HepG2 (cell line): ENCODE results near the gene FBXW5. TPM values are rescaled to one million over a fixed set of nuclear protein-coding genes. Genes with fewer than 3 reads are reported as not detected.
A peak's percentile ranks its signal among the peaks of the same experiment; 100 is the strongest.

ENCODE experiments used
- ATAC-seq: fragments of 200-7000 bp; cut with Tn5 transposase; 3 replicates; pipeline ENCODE4 v1.9.1; 2020; ENCODE audit warnings: mild to moderate bottlenecking, moderate library complexity
- BruUV-seq: library from RNA; stranded (reverse); fragments of 400-500 nt; replicated peaks from 2 replicates; lab custom pipeline; 2021; lab: Mats Ljungman, UMichigan
- CTCF ChIA-PET: fragments of 300-600 bp; formaldehyde crosslinking; extraction: SDS; loops from one replicate; lab custom pipeline; 2021; ENCODE audit warnings: low total read pairs, inconsistent platforms, low intra/inter-chr PET ratio; lab: Yijun Ruan, JAX
- POLR2A ChIA-PET: fragments of 350-600 bp; sonication (Branson Sonifier 250); formaldehyde crosslinking; loops from one replicate; lab custom pipeline; 2020; ENCODE audit warnings: antibody characterized with exemption, inconsistent platforms; lab: Yijun Ruan, JAX
- DNase-seq: peaks from one replicate; pipeline ENCODE4 v3.0.0-alpha.2; 2015; ENCODE audit warnings: low spot score
- FAIRE-seq: peaks from 3 replicates; lab custom pipeline; 2011; peaks lifted over from hg19 to GRCh38; lab: Jason Lieb, UNC
- H2AFZ ChIP-seq: one replicate; pipeline ENCODE4 v1.6.1; 2011; ENCODE audit warnings: low read length, inconsistent platforms
- H3K27ac ChIP-seq: fragments of 300-600 bp; 3 replicates; pipeline ENCODE4 v1.8.0; 2011; ENCODE audit warnings: mixed run types, mild to moderate bottlenecking, mixed read lengths, low read length, inconsistent platforms; ENCODE audit not compliant: insufficient read depth; ENCODE audit errors: extremely low read length
- H3K27me3 ChIP-seq, 2 experiments: fragments of 200-600 bp in 1 of 2; 2 replicates in 1 of 2; 3 replicates in 1 of 2; pipeline versions ENCODE4 v1.6.0 to v1.8.0; 2011; ENCODE audit warnings: low read length in 2 of 2, mild to moderate bottlenecking in 2 of 2, moderate library complexity in 2 of 2, inconsistent platforms in 1 of 2; ENCODE audit not compliant: insufficient read depth in 2 of 2, control insufficient read depth in 1 of 2
- H3K36me3 ChIP-seq, 2 experiments: fragments of 200-600 bp in 1 of 2; replicated peaks in 1 of 2; 2 replicates in 1 of 2; 3 replicates in 1 of 2; pipeline versions ENCODE4 v1.5.1 to v1.8.0; 2011; ENCODE audit warnings: low read length in 2 of 2, inconsistent platforms in 1 of 2; ENCODE audit not compliant: insufficient read depth in 2 of 2, control insufficient read depth in 1 of 2
- H3K4me1 ChIP-seq: 2 replicates; pipeline ENCODE4 v1.5.1; 2012; ENCODE audit warnings: low read length, inconsistent platforms; ENCODE audit not compliant: insufficient read depth
- H3K4me2 ChIP-seq: 2 replicates; pipeline ENCODE4 v1.6.0; 2011; ENCODE audit warnings: low read depth, low read length, inconsistent platforms
- H3K4me3 ChIP-seq, 3 experiments: fragments of 200-600 bp in 1 of 3; sonication (generic), shearing (Covaris generic) in 1 of 3; replicated peaks in 1 of 3; 2 replicates each; pipeline ENCODE4 v1.5.1; 2011 to 2016; ENCODE audit warnings: low read length in 3 of 3, inconsistent platforms in 2 of 3, low read depth in 2 of 3, mild to moderate bottlenecking in 2 of 3, control low read depth in 1 of 3, mixed read lengths in 1 of 3; ENCODE audit not compliant: insufficient read depth in 1 of 3
- H3K79me2 ChIP-seq: one replicate; pipeline ENCODE4 v1.6.1; 2011; ENCODE audit warnings: low read length, inconsistent platforms; ENCODE audit not compliant: insufficient read depth
- H3K9ac ChIP-seq: 2 replicates; pipeline ENCODE4 v1.6.0; 2011; ENCODE audit warnings: mild to moderate bottlenecking, low read depth, low read length, inconsistent platforms; ENCODE audit not compliant: insufficient read depth
- H3K9me3 ChIP-seq: 2 replicates; pipeline ENCODE4 v1.5.1; 2012; ENCODE audit warnings: mild to moderate bottlenecking, low read length
- H4K20me1 ChIP-seq: 2 replicates; pipeline ENCODE4 v1.6.0; 2011; ENCODE audit warnings: inconsistent platforms, mild to moderate bottlenecking, low read length, moderate library complexity; ENCODE audit not compliant: insufficient read depth
- ARNT2 ChIP-seq: sonication (generic); formaldehyde crosslinking; IDR thresholded peaks from 2 replicates; pipeline ENCODE4 v1.8.0; 2022; ENCODE audit warnings: mild to moderate bottlenecking, low read depth, missing genetic modification reagents, moderate library complexity
- BRD4 ChIP-seq: sonication (generic); formaldehyde crosslinking; IDR thresholded peaks from 2 replicates; pipeline ENCODE4 v1.4.0; 2020; ENCODE audit warnings: missing genetic modification reagents
- CENPBD1 ChIP-seq: sonication (generic); formaldehyde crosslinking; IDR thresholded peaks from 2 replicates; pipeline ENCODE4 v1.8.0; 2022; ENCODE audit warnings: missing genetic modification reagents, low read depth, mild to moderate bottlenecking, borderline replicate concordance
- DPF2 ChIP-seq: sonication (generic); formaldehyde crosslinking; IDR thresholded peaks from 2 replicates; pipeline ENCODE4 v1.4.0; 2020; ENCODE audit warnings: mild to moderate bottlenecking, low read depth, missing genetic modification reagents, borderline replicate concordance
- ETV6 ChIP-seq: sonication (generic); formaldehyde crosslinking; conservative IDR thresholded peaks from 2 replicates; pipeline ENCODE4 v1.4.0; 2020; ENCODE audit warnings: missing genetic modification reagents
- FOXP4 ChIP-seq: sonication (generic); formaldehyde crosslinking; IDR thresholded peaks from 2 replicates; pipeline ENCODE4 v1.4.0; 2020; ENCODE audit warnings: missing genetic modification reagents
- GZF1 ChIP-seq: sonication (generic); formaldehyde crosslinking; IDR thresholded peaks from 2 replicates; pipeline ENCODE4 v1.5.1; 2020; ENCODE audit warnings: mild to moderate bottlenecking, missing genetic modification reagents
- HBP1 ChIP-seq: IDR thresholded peaks from 2 replicates; pipeline ENCODE4 v1.6.1; 2016; ENCODE audit warnings: low read depth, control low read depth
- HNF4G ChIP-seq, 2 experiments: sonication (generic) in 1 of 2; formaldehyde crosslinking in 1 of 2; IDR thresholded peaks; 2 replicates each; pipeline versions ENCODE4 v1.4.0 to v1.6.1; 2011 to 2020; ENCODE audit warnings: borderline replicate concordance in 2 of 2, low read depth in 2 of 2, mild to moderate bottlenecking in 2 of 2, low read length in 1 of 2, missing genetic modification reagents in 1 of 2, moderate library complexity in 1 of 2
- KDM4B ChIP-seq: sonication (generic); formaldehyde crosslinking; IDR thresholded peaks from 2 replicates; pipeline ENCODE4 v1.4.0; 2020; ENCODE audit warnings: missing genetic modification reagents
- KLF9 ChIP-seq: IDR thresholded peaks from 2 replicates; pipeline ENCODE4 v1.6.1; 2016; ENCODE audit warnings: low read depth
- NR2C2 ChIP-seq: sonication (generic); formaldehyde crosslinking; IDR thresholded peaks from 2 replicates; pipeline ENCODE4 v1.4.0; 2020; ENCODE audit warnings: missing genetic modification reagents, mild to moderate bottlenecking, moderate library complexity, borderline replicate concordance
- PATZ1 ChIP-seq: sonication (generic); formaldehyde crosslinking; IDR thresholded peaks from 2 replicates; pipeline ENCODE4 v1.4.0; 2020; ENCODE audit warnings: missing genetic modification reagents
- TEAD2 ChIP-seq: sonication (generic); formaldehyde crosslinking; IDR thresholded peaks from 2 replicates; pipeline ENCODE4 v1.9.0; 2021; ENCODE audit warnings: missing genetic modification reagents
- ZNF678 ChIP-seq: sonication (generic); formaldehyde crosslinking; IDR thresholded peaks from 2 replicates; pipeline ENCODE4 v1.4.0; 2020; ENCODE audit warnings: mild to moderate bottlenecking, missing genetic modification reagents
- ZNF691 ChIP-seq: sonication (generic); formaldehyde crosslinking; IDR thresholded peaks from 2 replicates; pipeline ENCODE4 v1.4.0; 2020; ENCODE audit warnings: missing genetic modification reagents, low read depth, mild to moderate bottlenecking, borderline replicate concordance
- WGBS: methylation state at CpG from one replicate; pipeline ENCODE4 v1.1.6; 2017; ENCODE audit warnings: low lambda C conversion rate; 5-methylcytosine and 5-hydroxymethylcytosine counted together
- in situ Hi-C: cut with HindIII; loops from 2 replicates; pipeline ENCODE4 v1.10.0; 2017; ENCODE audit warnings: low pct_unique_long_range_greater_than_20kb; ENCODE audit not compliant: extremely low pct_ligation_motif_present
- intact Hi-C: fragments of 100-400 bp; cut with micrococcal nuclease; formaldehyde crosslinking; loops from one replicate; pipeline ENCODE4 v1.10.0; 2022; ENCODE audit not compliant: unreplicated experiment
- polyA plus RNA-seq, 8 experiments: library from polyadenylated mRNA; depleted of rRNA in 3 of 8; stranded (reverse) in 7 of 8; unstranded in 1 of 8; fragments of >200 nt; fragmentation: Illumina TruSeq in 4 of 8; extraction: Trizol in 4 of 8; gene quantifications; 2 replicates each; pipeline versions ENCODE4 v1.2.1 to v1.2.3, GENCODE V29; 2011 to 2016; ENCODE audit warnings: low read depth in 4 of 8, missing spikeins in 1 of 8, mixed read lengths in 1 of 8; ENCODE audit not compliant: insufficient read depth in 1 of 8
- total RNA-seq, 5 experiments: library from RNA; depleted of rRNA; stranded (reverse); fragments of >200 nt; fragmentation: Illumina TruSeq; extraction: Trizol; gene quantifications; 2 replicates each; pipeline ENCODE4 v1.2.3, GENCODE V29; 2016; ENCODE audit warnings: low read depth in 1 of 5

The FBXW5 gene
- total and polyA plus RNA-seq, 2 of the 13 experiments (the other 11 are each of a cell fraction or from before 2014, with no cell fraction given), result 52.0 to 60.4 TPM

- ATAC-seq (peak; percentile 30), FAIRE-seq (no peak), DNase-seq (peak; percentile 49)
- Histone ChIP-seq H3K9me3 (no peaks in the 10 kb centered on the region), H3K27ac (peak overlapping the region; percentile 95), H3K27me3 (no peaks in the 10 kb centered on the region), H3K4me1 (peaks cover 59% of the 10 kb centered on the region), H4K20me1 (no peaks in the 10 kb centered on the region), H3K79me2 (peaks cover 5% of the 10 kb centered on the region), H3K9ac (peak overlapping the region; percentile 86), H3K4me2 (peak overlapping the region; percentile 100), H3K36me3 (no peaks in the 10 kb centered on the region), H2AFZ (no peak overlapping the region), H3K4me3 (peak overlapping the region; percentile 68 to 90 (median 87))
- 4% methylated on average over 13 of the region's 22 CpGs for WGBS
- POLR2A ChIA-PET, result interaction anchor here (0.7 to 2.5 kb wide), 13 partner anchors 12 to 626 kb away, joined by 3 to 10 read pairs (median 4); partner anchors contain the start of gene CLIC3
- in situ Hi-C loops (loop anchor here (5.0 kb wide), 1 partner anchor 83 kb away; the partner anchor contains the start of gene FUT7), intact Hi-C loops (loop anchor here (2.0 kb wide), 2 partner anchors 19 to 85 kb away; no protein-coding TSS in a partner anchor)
- CTCF ChIA-PET, result no interaction called here
- no TSS peak for BruUV-seq
- peak; percentile 59; the same call in 1 of the 2 replicates for TF ChIP-seq HBP1 (CRISPR knock-in tag)
- no peak for TF ChIP-seq TEAD2 (CRISPR knock-in tag)
- TF ChIP-seq FOXP4 (CRISPR knock-in tag), result 0 out of 2 replicates have a peak, but pooled peaks have one; percentile 35
- peak; percentile 88 for TF ChIP-seq PATZ1 (CRISPR knock-in tag)
- TF ChIP-seq BRD4, result peak; percentile 29; the same call in 1 of the 2 replicates
- TF ChIP-seq KLF9, result no peak
- TF ChIP-seq ZNF678 (CRISPR knock-in tag), result 0 out of 2 replicates have a peak, but pooled peaks have one; percentile 30
- TF ChIP-seq NR2C2, result peak; percentile 24; the same call in 1 of the 2 replicates
- TF ChIP-seq KDM4B (CRISPR knock-in tag), result no peak
- no peak for TF ChIP-seq ETV6
- peak; percentile 44; the same call in 1 of the 2 replicates for TF ChIP-seq ZNF691
- TF ChIP-seq ARNT2 (CRISPR knock-in tag), result 0 out of 2 replicates have a peak, but pooled peaks have one; percentile 8
- no peak for TF ChIP-seq CENPBD1
- TF ChIP-seq GZF1 (CRISPR knock-in tag), result 0 out of 2 replicates have a peak, but pooled peaks have one; percentile 39
- peak; percentile 50; the same call in 1 of the 2 replicates for TF ChIP-seq HNF4G (IDR thresholded peaks at IDR 0.05; ENCODE audit: borderline replicate concordance, low read depth, low read length)
- no peak for TF ChIP-seq HNF4G (CRISPR knock-in tag; IDR thresholded peaks at IDR 0.05; ENCODE audit: borderline replicate concordance, low read depth)
- peak; percentile 52 for TF ChIP-seq DPF2 (CRISPR knock-in tag)
These were observed 4.8 kb upstream of the FBXW5 start for GRCh38 chr9:136949239-136949816.
